Suprapubic skin (tissue), 3 donors: Measurements from ENCODE around the gene CXCR5.

Source experiments
- CTCF ChIP-seq, 2 donors: fragments of 200-600 bp in 1 of 2; fragments of 450-650 bp in 1 of 2; sonication (generic) in 1 of 2; IDR thresholded peaks; one replicate each; pipeline ENCODE4 v1.5.1; 2016 to 2019; ENCODE audit warnings: antibody characterized with exemption in 2 of 2, mild to moderate bottlenecking in 1 of 2, moderate library complexity in 1 of 2
- POLR2A ChIP-seq, 2 donors: fragments of 450-650 bp; IDR thresholded peaks; one replicate each; pipeline ENCODE4 v1.6.1; 2017; ENCODE audit warnings: antibody characterized with exemption in 2 of 2, mild to moderate bottlenecking in 2 of 2, moderate library complexity in 2 of 2

DNA sequence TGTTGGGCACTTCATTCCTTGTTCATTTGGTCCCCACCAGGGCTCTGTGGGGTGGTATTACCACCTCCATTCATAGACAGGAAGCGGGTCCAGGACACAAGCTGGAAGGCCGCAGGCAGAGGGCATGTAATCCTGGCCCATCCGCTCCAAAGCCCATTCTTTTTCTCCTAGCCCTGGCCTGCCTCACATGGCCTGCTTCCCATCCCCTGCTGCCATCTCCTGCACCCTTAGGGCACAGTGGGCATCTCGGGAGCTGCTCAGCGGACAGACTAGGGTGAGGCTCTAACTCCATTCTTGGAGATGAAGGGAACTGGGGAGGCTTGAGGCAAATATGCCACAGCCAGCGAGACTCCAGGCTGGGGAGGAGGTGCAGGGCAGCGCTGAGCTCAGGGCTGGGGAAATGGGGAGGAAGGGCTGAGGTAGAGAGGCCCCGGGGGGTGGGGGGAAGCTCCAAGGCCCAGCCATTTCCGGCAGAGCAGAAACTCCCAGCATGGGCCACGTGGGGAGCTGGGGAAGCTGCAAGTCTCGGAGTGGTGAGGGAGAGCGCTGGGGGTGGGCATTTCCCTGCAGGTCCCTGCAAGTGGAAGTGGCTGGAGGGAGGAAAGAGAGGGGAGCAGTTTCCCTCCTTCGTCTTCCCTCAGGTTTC lies 56.4 kb downstream of the CXCR5 start:
- TF ChIP-seq CTCF (IDR thresholded peaks at IDR 0.05), result no peak
- TF ChIP-seq POLR2A (IDR thresholded peaks at IDR 0.05), result no peak
